Activated T-helper 1 cell treated with Interleukin-2 at 50 U/mL for 16 hours (primary cell): ENCODE results near the gene SNX33.
"Not testable (repeated sequence)": the region's sequence is repeated elsewhere in the genome, so short reads cannot be mapped to it uniquely, and the experiment has no call there.

Source experiments
- DNase-seq: peaks from one replicate; pipeline ENCODE4 v3.0.0-alpha.2; 2020; ENCODE audit warnings: low read depth

SNX33 gene

DNA sequence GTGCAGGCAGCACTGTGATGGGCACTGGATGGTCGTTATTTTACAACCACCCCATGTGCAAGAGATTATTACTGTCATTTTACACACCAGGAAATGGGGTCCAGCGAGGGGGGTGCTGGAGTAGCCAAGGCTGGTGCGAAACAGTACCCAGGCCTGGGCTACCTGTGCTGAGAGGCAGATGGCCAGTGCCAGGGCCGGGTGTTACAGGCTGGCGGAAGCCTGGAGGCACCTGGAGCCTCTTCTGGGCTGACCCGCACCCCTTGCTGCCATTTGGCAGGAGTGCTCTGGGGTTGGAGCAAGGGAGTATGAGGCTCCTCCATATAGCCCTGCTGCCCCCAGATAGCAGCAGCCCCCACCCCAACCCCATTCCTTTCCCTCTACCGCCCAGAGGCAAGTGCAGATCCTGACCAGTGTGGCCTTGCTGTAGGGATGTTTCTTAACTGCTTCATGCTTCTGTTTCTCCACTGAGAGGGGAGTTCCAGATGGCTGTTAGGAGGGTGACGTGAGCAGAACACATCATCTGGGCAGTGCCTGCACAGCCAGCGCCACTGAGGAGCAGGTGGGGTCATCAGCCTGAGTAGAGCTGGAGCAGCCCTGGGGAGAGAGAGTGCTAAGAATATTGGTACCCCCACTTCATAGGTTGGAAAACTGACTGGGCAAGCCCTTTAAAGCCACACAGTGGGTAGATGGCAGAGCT is 15.3 kb downstream of the SNX33 start:
- DNase-seq: no peak

- no peak for DNase-seq
These were observed 16.3 kb downstream of the SNX33 start for GRCh38 chr15:75663931-75664421.

DNA sequence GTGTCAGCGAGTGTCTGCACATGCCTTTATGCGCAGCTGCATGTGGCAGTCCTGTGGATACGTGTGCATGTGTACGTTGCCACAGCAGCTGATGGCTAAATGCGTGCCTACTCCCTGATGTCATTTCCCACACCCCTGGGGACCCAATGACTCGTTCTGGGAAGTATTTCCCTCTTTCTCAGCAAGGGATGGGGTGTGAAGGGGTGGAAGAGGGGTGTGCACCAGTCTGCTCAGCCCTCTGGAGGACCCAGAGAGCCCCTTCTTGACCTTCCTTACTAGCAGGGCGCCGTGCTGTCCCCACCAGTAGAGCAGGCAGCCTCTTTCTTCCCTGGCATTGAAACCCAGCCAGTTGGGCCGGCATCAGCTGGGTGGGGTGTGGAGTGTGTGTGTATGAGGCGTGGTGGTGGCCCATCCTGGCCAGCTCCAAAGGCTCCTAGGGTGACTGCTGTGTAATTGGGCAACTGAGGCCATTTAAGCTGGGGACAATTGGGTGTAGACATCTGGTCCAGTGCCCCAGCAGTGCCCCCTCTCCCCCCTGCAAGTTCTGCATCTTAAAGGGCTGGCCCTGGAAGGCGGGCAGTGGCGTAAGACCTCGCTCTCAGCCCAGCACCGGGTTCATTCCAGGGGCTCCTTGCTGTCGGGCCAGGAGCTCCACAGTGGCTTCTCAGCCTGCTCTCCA is 19.2 kb downstream of the SNX33 start:
- DNase-seq: no peak

GRCh38 chr15:75669191-75669878 is 21.6 kb downstream of the SNX33 start:
- no peak for DNase-seq

- DNase-seq: no peak
These were observed 22.1 kb downstream of the SNX33 start for GRCh38 chr15:75669879-75670212.

GRCh38 chr15:75671730-75672602 is 24.3 kb downstream of the SNX33 start:
- DNase-seq: no peak

DNA sequence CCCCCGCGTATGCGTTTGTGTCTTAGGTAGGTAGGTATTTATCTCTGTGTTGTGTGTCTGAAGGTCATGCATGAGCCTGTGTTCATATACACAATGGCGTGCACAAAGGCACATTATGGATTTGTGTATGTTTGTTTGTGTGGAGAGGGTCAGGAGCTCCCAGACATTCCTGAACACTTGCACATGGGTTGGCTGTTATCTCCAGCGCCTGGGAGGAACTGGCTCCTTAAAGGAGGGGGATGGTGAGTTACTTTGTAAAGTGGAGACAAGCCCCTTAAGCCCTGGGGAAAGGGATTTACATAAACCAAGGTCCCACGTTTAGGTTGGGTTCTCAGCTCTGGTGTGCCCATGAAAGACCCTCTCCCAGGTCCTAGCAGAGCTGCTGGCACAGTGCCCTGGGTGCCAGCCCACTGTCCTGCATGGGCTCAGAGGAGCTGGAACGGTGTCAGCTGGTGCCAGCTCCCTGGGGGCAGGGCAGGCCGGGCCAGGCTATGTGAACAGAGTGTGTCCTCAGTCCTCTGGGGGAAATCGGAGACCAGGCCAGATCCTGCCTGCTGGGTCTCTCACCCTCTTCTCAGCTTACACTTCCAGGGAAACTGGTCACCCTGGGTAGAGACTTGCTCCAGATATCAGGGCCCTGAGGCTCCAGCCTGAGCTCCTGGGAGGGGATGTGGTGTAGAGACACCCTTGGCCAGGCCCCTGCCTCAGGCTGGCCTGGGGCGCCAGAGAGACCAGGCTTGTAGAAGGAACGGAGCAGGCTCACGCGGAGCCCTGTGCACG is 25.1 kb downstream of the SNX33 start:
- no peak for DNase-seq

- DNase-seq: no peak
These were observed 25.9 kb downstream of the SNX33 start for GRCh38 chr15:75673426-75674235.

GRCh38 chr15:75674366-75674765 is 26.7 kb downstream of the SNX33 start:
- no peak for DNase-seq

DNA sequence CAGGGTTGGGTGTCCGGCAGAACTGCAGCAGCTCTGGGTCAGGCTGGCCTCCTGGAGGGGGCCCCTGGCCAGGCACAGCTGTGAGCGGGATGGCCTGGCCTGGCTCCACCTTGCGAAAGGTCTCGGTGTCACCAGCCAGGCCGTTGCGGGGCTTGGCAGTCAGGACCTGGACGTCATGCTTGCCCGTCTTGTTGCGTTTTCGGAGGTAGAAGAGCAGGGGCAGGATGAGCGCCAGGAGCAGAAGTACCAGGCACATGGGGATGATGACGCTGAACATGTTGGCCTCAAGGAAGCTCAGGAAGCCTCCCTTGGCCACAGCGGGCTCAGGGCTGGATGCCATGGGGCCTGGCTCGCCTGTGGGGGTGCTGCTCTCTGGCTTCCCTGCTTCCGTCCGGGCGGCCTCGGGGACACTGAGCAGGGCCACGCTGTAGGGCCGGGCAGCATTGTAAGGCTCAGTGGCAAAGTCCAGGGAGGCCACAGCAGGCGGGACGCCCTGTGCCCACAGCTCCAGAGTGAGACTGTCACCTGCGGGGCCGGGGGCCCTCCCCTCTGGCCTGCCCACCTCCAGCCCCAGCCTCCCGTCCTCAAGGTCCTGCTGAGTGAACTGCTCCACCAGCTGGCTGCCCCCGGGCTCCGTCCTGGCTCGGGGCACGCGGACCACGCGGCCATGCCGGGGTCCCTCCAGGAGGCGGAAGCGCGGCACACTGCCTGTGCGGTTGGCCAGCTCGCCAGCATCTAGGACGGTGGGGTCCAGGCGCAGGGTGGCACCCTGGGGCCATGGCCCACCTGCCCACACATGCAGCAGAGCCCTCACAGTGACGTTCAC is 28.1 kb downstream of the SNX33 start:
- no peak for DNase-seq

DNA sequence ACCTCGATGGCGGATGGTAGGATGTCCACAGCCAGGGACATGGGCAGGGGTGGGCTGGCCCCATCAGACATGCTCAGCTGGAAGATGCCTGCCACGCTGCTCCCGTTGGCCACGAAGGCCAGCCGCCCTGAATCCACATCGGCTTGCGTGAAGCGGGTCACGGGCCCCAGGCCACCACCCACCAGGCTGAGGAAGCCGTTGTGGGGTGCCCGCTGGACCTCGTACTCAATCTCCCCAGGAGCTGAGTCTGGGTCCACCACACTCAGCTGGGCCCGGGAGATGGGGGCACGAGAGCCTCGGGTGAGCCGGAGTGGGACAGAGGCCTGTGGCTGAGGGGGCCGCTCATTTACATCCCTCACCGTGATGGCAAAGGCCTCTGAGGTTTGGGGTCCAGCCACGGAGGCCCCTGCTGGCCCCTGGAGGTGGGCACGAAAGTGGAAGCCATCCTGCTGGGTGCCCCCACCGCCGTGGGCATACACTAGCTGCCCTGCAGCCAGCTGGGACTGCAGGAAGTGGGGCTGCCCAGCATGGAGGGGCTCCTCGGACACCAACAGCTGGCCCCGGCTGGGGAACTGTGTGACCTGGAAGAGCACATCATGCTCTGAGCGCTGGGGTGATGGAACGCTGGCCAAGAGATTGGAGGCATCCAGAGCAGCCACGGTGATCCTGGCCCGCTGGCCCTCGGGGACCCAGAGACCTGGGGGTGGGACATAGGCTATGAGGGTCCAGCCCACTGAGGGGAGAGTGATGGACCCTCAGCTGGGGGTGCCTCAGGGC is 29.2 kb downstream of the SNX33 start:
- DNase-seq: no peak

GRCh38 chr15:75677465-75678323 is 30.0 kb downstream of the SNX33 start:
- no peak for DNase-seq

DNA sequence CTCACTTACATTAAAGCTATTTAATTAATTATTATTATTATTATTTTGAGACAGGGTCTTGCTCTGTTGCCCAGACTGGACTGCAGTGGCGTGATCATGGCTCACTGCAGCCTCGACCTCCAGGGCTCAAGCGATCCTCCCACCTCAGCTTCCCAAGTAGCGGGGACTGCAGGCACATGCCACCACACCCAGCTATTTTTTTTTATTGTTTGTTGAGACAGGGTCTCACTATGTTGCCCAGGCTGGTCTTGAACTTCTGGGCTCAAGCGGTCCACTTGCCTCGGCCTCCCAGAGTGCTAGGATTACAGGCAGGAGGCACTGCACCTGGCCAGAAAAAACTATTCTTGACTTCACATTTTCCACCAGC is 30.6 kb downstream of the SNX33 start:
- not testable (repeated sequence) for DNase-seq

GRCh38 chr15:75680007-75680789 is 32.5 kb downstream of the SNX33 start:
- no peak for DNase-seq

DNA sequence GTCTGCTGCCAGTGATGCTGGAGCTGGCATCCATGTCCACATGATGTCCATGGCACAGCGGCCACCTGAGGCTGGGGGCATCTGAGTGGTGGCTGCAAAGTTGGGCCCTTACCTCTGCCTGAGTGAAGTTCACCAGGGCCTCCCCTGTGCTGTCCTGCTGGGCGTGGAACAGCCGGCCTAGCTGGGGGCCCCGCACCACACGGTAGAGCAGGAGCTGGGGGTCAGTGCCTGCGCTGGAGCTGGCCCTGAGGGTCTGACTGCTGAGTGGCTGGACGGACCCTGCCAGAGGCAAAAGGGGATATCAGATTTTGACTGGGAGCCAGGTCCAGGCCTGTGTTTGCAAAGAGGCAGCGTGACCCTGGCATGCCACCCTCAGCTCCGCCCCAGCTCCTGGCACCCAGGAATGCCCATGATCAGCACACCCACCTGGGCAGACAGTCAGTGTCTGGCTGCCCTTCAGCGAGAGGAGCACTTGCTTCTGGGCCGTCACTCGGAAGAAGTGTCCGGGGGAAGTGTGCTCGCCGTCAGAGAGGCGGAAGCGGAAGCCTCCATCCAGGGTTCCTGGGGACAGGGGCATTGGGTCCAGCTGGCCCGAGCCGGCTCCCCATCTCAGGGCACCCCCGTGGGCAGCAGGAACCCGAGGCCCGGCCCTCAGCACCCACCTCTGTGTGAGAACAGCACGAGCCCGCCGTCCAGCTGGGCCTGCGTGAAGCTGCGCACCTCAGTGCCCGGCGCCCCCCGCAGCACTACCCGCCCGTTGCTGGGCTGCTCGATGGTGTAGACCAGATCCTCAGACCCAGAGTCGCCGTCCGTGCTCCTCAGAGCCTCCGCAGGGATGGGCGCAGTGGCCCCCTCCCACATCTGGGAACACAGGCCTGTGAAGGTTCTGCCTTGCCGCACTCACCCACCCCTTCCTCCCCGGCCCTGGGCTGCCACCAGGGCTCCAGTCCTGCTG is 34.7 kb downstream of the SNX33 start:
- no peak for DNase-seq
